HG02678 (cell line): Measurements from ENCODE around the gene NFYC.

Experiments used
- ATAC-seq: cut with Tn5 transposase; IDR thresholded peaks from one replicate; pipeline ENCODE4 v1.9.1; 2021; ENCODE audit warnings: mild to moderate bottlenecking, moderate library complexity; ENCODE audit not compliant: unreplicated experiment

NFYC gene

DNA sequence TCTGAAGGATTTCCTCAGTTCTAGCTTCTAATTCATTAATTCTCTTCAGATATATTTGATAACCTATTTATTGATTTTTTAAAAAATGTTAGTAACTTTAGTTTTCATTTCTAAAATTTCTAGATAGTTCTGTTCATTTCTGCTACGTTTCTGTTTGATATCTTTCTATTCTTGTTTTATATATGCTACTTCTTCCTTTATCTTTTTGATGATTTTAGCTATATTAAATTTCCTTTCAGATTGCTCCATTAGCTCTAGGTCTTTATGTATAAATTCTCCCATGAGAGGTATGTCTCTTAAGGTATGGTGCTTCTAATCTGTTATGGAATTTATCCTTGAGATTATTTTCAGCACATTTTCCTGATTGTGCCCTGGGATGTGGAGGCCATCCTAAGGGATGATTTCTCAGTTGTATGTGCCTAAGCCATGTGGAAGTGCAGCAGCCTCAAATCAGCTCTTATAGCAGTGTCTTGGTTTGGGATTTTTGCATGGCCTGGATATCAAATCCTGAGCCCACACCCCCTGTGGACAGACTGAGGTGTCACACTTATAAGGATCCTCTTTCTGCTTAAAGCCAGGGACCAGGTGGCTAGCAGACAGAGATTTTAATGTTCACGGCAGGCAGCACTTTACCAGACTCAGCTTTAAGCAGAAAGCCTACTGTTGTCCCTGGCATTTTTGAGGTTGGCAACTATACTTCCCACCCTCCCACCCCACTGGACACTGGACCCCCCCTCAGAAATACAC is 85.9 kb downstream of the NFYC start:
- no peak for ATAC-seq

DNA sequence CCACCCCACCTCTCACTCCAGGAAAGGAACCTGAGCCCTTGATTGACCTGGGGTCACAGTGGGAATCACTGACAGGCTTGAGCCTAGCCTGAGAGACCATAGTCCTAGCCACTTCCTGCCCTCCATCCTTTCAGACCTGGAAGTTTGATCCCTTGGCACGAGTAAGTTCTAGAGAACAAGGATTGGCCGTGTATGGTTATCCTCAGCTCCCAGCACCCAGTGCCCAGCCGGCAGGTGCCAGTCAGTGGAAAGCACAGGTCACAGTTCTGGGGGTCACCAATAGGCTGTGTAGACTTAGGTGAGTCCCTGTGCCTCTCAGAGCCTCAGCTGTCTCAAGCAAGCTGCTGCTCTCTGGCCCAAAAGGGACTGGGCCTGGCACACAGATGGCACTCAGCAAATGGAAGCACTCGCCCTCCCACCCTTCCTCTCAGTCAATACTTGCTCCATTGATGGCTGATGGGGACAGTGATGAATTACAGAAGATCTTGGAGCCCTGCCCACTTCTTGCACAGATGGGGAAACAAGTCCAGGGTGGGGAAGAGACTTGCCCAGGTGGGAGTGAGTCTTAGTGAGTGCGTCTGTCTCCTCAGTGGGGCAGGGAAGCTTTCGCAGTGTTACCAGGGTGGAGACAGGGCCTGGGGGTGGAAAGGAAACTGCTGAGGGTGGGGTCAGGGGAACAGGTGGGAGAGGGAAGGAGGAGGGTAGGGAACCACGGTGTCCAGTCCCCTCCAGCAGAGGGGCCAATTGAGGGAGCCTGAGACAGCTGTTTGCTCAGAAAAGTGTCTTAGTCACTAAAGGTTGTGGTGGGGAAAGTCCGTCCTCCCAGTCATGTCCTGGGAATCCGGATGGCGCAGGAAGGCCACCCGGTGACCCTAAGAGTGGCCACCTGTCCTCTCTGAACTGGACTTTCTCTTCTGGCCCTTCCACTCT is 89.4 kb downstream of the NFYC start:
- no peak for ATAC-seq

DNA sequence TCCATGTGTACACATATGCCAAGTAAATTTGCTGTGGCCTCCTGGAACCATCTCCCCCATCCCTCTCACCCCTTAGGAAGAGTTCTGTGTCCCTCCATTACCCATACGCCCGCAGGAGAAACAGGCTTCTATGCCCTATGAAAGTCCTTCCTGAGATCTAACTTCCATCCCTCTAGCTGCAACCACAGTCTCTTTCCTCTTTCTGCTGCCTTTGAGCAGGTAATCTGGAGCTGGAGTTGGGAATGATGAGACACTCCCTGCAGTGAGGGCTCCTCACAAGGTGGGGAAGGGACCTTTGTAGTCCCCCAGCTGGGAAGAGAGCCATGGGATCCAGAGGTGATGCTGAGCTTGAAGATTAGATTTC is 90.1 kb downstream of the NFYC start:
- ATAC-seq: no peak

DNA sequence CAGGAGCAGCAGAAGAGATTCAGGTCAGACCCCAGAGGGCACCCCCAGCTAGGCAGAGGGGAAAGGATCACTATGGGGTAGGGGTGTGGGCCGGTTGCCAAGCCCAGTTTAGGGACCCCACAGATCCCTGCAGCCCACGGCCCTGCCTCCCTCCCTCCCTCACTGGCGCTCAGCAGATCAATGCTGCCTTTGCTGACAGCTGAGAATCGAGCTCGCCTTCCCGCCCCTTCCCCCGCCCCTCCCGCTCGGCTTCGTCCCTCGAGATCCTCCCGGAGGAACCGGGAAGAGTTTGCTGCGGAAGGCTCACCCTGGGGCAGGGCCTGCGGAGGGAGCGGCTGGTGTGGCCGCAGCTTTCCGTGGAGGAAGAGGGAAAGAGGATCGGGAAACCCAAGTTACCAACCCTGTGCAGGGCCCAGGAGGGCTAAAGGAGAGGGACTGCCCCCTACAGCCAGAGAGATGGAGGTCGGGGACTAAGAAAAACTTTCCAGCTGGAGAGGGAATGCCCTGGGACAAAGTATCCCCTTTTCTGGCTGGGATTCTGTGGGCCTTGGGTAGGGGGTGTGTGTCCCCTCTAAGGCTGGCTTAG is 91.0 kb downstream of the NFYC start:
- ATAC-seq: no peak

DNA sequence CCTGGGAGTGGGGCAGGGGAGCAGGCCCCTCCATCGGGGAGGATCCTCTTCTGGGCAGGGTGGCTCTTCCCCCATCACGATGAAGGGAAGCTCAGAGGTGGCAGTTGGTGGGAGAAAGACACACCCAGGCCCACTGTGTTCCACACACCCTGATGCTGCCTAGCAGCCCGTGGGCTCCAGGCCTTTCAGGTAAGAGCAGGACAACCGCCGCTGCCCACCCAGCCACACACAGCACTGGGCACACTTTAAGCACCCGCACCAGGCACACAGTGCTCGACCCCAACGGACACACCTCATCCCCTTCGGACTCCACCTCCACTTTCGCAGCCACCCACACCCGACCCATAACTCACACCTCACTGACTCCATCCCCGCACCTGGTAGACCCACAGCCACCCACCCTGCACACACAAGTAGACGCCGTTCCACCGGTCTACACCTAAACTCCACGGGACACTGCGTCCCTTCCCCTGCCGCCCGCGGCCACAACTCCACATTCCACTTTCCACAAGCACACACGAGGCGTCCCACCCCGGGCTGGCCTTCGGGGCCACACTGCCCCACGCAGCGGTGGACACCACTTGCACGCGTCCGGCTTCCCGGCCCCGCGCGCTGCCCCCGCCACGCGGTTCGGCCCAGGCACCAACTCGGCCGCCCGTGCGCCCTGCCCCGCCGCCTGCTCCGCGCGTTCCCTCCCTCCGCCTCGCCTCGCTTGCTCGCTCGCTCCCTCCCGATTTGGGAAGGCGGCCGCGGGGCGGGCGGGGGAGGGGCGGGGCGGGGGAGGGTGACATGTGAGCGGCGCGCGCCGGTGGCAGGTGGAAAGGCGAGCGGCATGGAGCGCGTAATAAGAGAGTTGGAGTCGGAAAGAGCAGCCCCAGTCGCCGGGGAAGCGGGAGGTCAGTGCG is 91.7 kb downstream of the NFYC start, which contains the start of gene KCNQ4:
KCNQ4 (plus strand) TSS at position 787 of the 905 bp plus-strand sequence. CDS start 307 bp downstream, outside the sequence.
- ATAC-seq: no peak

DNA sequence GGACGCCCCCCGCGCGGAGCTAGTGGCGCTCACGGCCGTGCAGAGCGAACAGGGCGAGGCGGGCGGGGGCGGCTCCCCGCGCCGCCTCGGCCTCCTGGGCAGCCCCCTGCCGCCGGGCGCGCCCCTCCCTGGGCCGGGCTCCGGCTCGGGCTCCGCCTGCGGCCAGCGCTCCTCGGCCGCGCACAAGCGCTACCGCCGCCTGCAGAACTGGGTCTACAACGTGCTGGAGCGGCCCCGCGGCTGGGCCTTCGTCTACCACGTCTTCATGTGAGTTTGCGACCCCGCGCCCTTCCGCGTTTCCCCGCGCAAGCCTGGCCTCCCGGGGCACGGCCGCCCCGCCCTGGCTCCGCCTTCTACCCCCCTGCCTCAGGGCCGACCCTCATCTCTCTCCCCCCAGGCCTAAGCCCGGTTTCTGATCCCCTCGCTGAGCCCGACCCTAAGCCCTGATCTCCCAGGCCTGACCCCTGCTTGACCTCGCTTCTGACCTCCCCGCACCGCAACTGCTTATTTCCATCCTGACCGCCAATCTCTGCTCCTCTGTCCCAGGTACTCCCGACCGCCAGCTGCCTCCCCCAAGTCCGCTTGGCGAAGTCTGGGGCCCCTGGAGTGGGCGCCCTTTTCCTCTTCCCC is 92.8 kb downstream of the NFYC start:
- ATAC-seq: no peak

DNA sequence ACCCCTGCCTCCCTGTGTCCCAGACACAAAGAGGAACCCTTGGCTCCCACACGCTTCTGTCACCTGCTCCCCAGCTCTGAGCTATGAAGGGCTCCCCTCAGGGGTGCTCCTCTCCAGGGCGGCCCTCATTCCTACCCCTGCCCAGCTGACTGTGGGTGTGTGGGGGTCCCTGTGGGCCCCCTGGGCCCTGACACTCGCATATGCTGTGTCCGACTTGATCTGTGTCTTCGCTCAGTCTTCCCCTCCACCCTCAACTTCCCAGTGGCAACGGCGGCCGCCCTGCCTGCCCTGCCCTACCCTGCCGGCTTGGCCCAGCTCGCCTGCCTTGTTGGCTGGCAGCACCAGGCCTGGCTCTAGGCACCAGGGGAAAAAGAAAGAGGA is 93.3 kb downstream of the NFYC start:
- no peak for ATAC-seq

DNA sequence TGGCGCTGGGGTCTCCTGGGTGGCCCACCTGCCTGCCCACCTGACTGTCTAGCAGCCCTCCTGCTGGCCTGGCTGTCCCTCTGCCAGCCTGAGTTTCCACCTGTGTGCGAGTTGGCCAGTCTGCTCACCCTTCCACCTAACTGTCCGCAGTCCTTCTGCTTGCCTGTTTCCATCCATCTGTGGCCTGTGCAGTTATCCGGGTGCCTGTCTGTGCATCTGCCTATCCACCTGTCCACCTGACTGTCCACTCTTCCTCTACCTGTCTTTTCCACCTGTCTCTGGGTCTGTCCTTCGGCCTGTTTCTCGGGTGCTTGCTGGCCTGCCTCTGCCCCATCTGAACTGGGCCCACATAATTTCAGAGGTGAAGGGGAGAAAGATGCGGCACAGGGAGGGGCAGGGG is 93.9 kb downstream of the NFYC start:
- ATAC-seq: no peak

DNA sequence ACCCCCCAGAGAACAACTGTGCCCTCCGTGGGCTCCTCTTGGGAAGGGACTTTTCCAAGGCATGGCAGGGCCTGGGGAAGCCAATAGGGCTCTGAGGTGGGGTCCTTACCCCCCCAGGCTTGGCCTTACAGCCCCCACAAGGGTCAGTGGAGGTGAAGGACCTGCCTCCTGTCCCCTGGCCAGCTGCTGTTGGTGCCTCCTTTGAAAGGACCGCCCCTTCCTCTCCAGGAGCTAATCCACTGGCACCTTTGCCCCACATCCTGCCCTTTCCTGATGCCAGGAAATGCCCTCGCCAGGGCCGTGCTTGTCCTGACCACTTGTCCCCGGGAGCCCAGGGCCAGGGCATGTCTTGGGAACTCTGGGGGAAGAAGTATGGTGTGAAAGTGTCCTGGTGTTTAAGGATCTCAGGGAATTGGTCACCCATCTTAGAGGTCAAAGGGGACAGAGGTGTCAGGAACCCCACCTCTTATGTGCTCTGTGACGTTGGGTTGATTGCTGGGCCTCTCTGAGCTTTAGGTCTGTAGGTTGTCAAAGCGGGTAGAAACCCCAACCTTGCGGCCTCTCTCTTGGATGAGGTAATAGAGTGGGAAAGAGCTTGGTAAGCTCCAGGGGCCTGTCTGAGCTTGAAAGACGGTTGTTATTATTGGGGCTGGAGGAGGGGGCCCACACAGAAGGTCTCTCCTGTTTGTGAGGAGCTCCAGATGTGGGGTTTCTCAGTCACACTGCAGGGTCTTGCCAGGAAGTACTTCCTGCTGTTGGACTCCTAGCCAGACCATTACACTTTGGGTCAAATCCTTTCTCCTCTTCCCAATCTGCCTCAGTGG is 94.9 kb downstream of the NFYC start:
- no peak for ATAC-seq

DNA sequence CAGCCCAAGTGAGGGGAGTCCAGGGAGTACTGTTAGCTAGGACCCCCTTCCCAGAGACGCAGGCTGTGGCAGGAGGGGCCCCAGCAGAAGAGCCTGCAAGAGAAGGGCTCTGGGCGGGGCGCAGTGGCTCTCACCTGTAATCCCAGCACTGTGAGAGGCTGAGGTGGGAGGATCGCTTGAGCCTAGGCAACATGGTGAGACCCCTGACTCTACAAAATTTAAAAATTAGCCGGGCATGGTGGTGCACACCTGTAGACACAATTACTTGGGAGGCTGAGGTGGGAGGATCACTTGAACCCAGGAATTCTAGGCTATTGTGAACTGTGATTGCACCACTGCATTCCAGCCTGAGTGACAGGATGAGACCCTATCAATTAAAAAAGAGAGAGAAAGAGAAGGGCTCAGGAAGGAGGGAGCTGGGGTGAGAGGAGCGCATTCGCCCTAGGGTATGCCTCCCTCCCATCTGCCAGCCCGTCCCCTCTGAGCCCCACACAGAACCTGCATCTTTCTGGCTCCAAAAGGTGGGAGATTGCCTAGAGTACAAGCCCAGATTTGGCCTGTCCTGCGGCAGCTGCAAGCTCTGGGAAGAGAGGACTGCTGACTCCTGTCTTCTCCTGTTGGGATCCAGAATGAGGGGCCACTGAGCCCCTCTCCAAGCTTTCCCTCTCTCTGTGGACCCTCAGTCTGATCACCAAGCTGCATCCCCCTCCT is 95.6 kb downstream of the NFYC start:
- ATAC-seq: no peak

DNA sequence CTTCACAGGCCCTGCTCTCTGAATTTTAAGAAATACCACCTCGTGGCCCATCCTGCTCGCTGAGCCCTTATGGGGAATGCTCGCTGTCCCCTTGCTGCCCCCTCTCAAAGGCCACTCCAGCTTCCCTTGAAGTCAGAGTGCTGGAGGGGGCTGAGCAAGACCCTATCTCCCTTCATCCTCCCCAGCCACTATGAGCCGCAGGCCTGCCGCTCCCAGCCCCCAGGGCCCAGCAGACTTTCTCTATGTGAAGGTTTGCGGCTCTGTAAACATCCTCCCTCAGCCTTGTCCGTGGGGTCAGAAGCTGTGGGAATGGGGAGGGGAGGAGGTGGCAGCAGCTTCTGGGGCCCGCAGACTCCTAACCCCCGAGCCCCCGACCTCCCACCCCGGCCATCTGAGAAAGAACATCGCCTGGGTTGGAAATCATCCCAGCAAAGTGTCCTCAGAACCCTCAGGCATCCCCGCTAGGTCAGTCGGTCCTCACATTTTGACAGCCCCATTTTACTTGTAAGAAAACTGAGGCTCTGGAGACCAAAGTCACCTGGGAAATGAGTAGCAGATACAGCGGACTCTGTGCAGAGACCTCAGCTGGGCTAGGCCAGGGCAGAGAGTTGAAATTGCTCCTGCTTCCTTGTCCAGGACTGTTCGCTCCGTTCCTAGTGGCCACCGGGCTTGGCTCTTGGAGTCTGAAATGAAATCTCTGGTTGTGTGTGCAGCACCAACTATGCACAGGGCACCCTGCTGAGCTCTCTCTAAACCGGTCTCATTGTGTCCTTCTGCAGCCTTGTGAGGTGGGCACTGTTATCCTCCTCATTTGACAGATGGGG is 96.4 kb downstream of the NFYC start:
- ATAC-seq: no peak

DNA sequence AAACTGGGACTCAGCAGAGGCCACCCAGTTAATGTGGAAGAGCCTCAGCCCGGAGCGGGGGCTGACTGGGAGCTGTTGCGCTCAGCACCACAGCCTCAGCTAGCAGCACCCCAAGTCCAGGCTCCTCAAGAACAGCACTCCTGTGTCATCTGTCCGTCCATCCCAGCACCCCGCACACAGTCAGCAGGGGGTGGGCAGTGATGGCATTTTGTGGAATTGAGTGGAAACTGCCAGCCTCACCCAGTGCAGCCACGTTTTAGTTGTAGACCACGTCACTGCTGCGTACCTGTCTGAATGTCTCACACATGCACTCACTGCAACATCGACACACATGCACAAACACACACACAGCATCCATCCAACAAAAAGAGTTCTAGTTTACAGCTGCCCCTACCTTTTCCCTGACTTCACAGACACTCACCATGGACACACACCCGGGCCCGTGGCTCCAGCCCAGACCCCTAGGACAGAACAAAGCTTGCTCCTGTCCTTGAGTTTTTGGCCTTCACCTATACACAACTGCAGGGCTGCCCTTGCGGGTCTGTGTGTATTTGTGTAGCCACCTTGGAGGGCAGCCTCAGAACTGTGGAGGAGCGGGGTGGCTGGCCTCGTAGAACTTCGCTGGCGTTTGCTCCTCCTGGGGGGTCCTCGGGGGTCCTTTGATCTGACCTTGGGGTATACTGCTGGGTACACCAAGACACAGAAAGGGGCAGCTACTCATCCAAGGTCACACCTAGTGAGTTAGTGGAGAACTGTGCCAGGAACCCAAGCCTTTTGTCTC is 97.2 kb downstream of the NFYC start:
- ATAC-seq: no peak

DNA sequence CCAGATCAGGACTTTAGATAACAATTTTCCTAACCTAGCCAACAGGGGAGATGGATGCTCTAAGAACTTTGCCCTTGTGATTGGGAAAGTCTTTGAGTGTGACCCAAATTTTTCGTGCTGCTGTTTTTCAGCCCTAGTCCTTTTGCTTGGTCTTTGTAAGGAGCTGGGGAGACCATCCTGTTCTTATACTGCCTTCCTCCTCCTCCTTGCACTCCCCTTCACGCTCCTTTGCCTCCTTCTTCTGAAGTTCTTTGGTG is 97.8 kb downstream of the NFYC start:
- ATAC-seq: no peak

DNA sequence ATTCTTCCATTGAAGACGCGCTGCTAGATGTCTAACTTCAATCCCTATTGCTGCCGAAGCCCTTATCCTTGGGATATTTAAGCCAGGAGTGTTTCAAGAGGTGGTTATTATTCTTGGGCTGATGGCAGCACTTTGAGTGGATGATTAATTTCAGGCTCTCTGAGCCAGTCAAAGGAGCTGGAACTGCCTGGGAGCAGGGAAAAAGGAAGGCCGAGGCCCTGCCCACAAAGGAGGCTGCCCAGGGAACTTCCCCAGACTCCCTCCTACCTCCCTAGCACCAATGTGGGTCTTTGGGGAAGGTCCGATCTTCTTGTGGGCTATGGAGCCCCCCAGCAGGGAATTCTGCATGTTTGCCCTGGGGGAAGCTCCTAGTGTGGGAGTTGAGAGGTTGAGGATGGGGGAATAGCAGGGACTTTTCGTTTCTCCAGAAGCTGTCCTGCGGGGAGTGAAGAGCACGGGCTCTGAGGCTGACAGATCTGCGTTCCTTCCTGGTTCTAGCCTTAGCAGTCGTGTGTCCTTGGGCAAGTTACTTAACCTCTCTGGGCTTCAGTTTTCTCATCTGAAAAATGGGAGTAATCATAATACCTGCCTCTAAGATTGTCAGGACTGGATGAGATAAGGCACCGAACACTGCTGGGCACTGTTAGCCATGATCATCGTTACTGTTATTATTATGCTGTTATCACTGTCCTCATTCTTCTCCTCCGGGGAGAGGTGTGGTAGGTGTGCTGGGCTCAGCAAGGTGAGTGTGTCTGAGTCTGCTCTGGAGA is 98.3 kb downstream of the NFYC start:
- no peak for ATAC-seq

DNA sequence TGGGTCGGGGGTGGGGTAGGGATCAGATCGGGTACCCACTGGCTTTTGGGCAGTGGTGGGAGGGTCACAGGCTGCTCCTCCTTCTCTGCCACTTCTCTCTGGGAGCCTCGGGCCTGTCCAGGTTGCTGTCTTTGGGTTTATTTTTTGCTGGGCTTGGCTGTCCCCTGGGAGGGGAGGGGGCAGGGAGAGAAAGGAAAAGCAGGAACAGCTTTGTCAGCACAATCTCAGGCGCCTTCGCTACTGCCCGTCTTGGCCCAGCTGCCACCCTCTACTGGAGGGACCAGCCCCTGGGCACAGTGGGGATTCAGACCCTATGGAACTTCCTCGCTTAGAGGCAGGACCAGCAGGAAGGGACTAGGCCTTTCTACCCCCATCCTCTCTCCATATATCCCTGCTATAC is 100.5 kb downstream of the NFYC start:
- no peak for ATAC-seq

DNA sequence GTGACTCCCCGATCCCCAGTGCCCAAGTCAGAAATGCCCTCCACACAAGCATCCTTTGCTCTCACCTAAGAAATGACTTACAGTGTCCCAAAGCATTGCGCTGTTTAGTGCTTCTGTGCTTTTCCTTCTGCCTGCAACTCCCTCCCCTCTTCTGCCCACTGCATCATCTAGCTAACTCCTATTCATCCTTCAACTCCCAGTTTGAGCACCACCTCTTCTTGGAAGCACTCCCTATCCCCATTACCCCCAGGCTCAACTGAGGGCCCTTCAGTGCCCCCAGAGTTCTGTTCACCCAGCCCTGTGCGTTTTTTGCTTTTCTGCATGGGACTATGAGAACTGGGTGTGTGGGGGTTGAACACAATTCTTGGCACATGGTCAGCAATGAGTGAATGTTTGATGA is 102.1 kb downstream of the NFYC start:
- no peak for ATAC-seq

DNA sequence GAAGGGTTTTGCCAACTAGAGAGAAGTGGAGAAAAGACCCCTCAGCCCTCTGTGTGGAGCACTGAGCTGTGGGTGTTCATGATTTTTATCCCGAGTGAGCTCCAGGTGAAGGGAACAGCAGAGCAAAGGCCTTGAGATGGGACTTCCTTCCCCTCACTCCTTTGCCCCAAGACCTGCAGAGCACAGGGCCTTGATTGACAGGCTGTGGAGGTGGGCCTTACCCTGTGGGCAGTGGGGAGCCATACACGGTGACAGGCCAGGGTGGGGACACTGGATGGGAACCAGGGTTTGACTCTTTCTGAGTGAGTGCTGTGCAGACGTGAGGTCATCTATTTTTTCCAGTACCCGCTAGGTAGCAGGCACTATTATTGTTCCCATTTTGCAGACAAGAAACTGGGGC is 102.5 kb downstream of the NFYC start:
- no peak for ATAC-seq
